ENCODE measurements around the gene PPIE. TPM values are rescaled to one million over a fixed set of nuclear protein-coding genes. Genes with fewer than 3 reads are reported as not detected.
A peak's percentile ranks its signal among the peaks of the same experiment; 100 is the strongest.
"Not testable (repeated sequence)": the region's sequence is repeated elsewhere in the genome, so short reads cannot be mapped to it uniquely, and the experiment has no call there.

Gene PPIE
- total RNA-seq, 5 donors from 2014 or later (not counting 1 experiment from before 2014, with no cell fraction given) = 50.8 to 72.6 (median 58.7) TPM

GRCh38 chr1:39782685-39783084 is 44.0 kb downstream of the PPIE start:
- ATAC-seq (replicated peaks in 1 of 4); H3K27ac ChIP-seq (ENCODE audit: low read length); CTCF ChIA-PET; H3K36me3 Mint-ChIP-seq; H3K4me3 ChIP-seq (ENCODE audit: control insufficient read depth in 1 of 2, extremely low read depth in 1 of 2, low read length in 1 of 2); H3K4me3 Mint-ChIP-seq; POLR2A ChIA-PET; H3K9me3 Mint-ChIP-seq; H3K4me1 Mint-ChIP-seq; H3K36me3 ChIP-seq (ENCODE audit: control insufficient read depth in 2 of 2, extremely low read depth in 1 of 2, insufficient read depth in 1 of 2, low read length in 1 of 2); H3K27ac Mint-ChIP-seq; DNase-seq; H3K4me1 ChIP-seq (ENCODE audit: control insufficient read depth in 1 of 2, extremely low read depth in 1 of 2, insufficient read depth in 2 of 2, low read length in 2 of 2); H3K9me3 ChIP-seq; H3K27me3 ChIP-seq (replicated peaks in 1 of 2; ENCODE audit: control insufficient read depth in 2 of 2, extremely low read depth in 1 of 2, insufficient read depth in 2 of 2, low read length in 1 of 2): not testable (repeated sequence)
- H3K27me3 Mint-ChIP-seq = peaks cover 7 to 10% of the 10 kb centered on the region in 2 donors
- 96% methylated on average over 6 of the region's 10 CpGs for WGBS (ENCODE audit: insufficient coverage)

- DNase-seq; H3K9me3 Mint-ChIP-seq; H3K36me3 ChIP-seq (ENCODE audit: control insufficient read depth in 2 of 2, extremely low read depth in 1 of 2, insufficient read depth in 1 of 2, low read length in 1 of 2); H3K4me3 ChIP-seq (ENCODE audit: control insufficient read depth in 1 of 2, extremely low read depth in 1 of 2, low read length in 1 of 2); CTCF ChIA-PET; H3K4me1 Mint-ChIP-seq; H3K9me3 ChIP-seq; POLR2A ChIA-PET; ATAC-seq (replicated peaks in 1 of 4); H3K36me3 Mint-ChIP-seq; H3K27ac ChIP-seq (ENCODE audit: low read length): not testable (repeated sequence)
- Histone ChIP-seq H3K27me3 (replicated peaks in 1 of 2; ENCODE audit: control insufficient read depth in 2 of 2, extremely low read depth in 1 of 2, insufficient read depth in 2 of 2, low read length in 1 of 2) (peaks cover 8 to 20% of the 10 kb centered on the region in 2 experiments), H3K4me1 (ENCODE audit: control insufficient read depth in 1 of 2, extremely low read depth in 1 of 2, insufficient read depth in 2 of 2, low read length in 2 of 2) (peaks cover 0 to 10% of the 10 kb centered on the region in 2 experiments)
- H3K27ac Mint-ChIP-seq = peak overlapping the region in 1 of 2 donors; percentile 27
- peak overlapping the region; percentile 49 to 59 (median 59) for H3K4me3 Mint-ChIP-seq
- 100% methylated on average over 3 of the region's 12 CpGs for WGBS (ENCODE audit: insufficient coverage)
- peaks cover 14 to 20% of the 10 kb centered on the region in 2 donors for H3K27me3 Mint-ChIP-seq
These were observed 47.8 kb downstream of the PPIE start for GRCh38 chr1:39786303-39787107.

DNA sequence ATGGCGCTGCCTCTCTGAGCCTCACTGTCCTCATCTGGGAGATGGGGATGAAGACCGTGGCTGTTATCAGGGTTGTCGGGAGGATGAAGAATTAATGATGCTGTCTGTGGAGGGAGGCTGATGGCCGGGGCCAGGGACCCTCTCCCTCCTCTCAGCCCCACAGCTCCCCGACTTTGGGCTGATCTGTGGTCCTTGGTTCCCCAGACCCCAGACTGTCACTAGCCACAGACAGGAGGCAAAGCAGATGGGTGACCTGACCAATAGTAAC is 48.4 kb downstream of the PPIE start:
- POLR2A ChIA-PET; ATAC-seq (replicated peaks in 1 of 4): not testable (repeated sequence)

GRCh38 chr1:39787468-39787867 is 48.8 kb downstream of the PPIE start:
- POLR2A ChIA-PET = no interaction called here
- CTCF ChIA-PET = interaction anchor here in 1 of 2 donors (0.6 kb wide), 1 partner anchor 534 kb away, joined by 4 read pairs; no protein-coding TSS in a partner anchor
- Histone ChIP-seq H3K27me3 (replicated peaks in 1 of 2; ENCODE audit: control insufficient read depth in 2 of 2, extremely low read depth in 1 of 2, insufficient read depth in 2 of 2, low read length in 1 of 2) (peaks cover 11 to 20% of the 10 kb centered on the region in 2 experiments), H3K36me3 (ENCODE audit: control insufficient read depth in 2 of 2, extremely low read depth in 1 of 2, insufficient read depth in 1 of 2, low read length in 1 of 2) (no peaks in the 10 kb centered on the region), H3K4me1 (ENCODE audit: control insufficient read depth in 1 of 2, extremely low read depth in 1 of 2, insufficient read depth in 2 of 2, low read length in 2 of 2) (peaks cover 0 to 10% of the 10 kb centered on the region in 2 experiments), H3K4me3 (ENCODE audit: control insufficient read depth in 1 of 2, extremely low read depth in 1 of 2, low read length in 1 of 2) (no peak overlapping the region), H3K9me3 (no peaks in the 10 kb centered on the region), H3K27ac (ENCODE audit: low read length) (no peak overlapping the region)
- H3K36me3 Mint-ChIP-seq = no peaks in the 10 kb centered on the region
- no peaks in the 10 kb centered on the region for H3K9me3 Mint-ChIP-seq
- H3K27me3 Mint-ChIP-seq = peaks cover 16 to 23% of the 10 kb centered on the region in 2 donors
- ATAC-seq (replicated peaks in 1 of 4) (no peak), DNase-seq (no peak)
- H3K4me1 Mint-ChIP-seq = peaks cover 6 to 9% (median 8%) of the 10 kb centered on the region in 3 donors
- no peak overlapping the region for H3K27ac Mint-ChIP-seq
- 87% methylated on average over 3 of the region's 11 CpGs for WGBS (ENCODE audit: insufficient coverage)
- H3K4me3 Mint-ChIP-seq = peak overlapping the region; percentile 49 to 59 (median 59)

More for the DNA sequence above, 48.4 kb downstream of the PPIE start:
- H3K9me3 ChIP-seq; H3K36me3 ChIP-seq (ENCODE audit: control insufficient read depth in 2 of 2, extremely low read depth in 1 of 2, insufficient read depth in 1 of 2, low read length in 1 of 2); H3K36me3 Mint-ChIP-seq; H3K27ac ChIP-seq (ENCODE audit: low read length); H3K9me3 Mint-ChIP-seq; H3K4me3 ChIP-seq (ENCODE audit: control insufficient read depth in 1 of 2, extremely low read depth in 1 of 2, low read length in 1 of 2); DNase-seq; CTCF ChIA-PET; H3K4me1 Mint-ChIP-seq: not testable (repeated sequence)
- Mint-ChIP-seq H3K27ac (peak overlapping the region in 1 of 2 donors; percentile 27), H3K27me3 (peaks cover 15 to 21% of the 10 kb centered on the region in 2 donors), H3K4me3 (peak overlapping the region; percentile 49 to 59 (median 59))
- peaks cover 11 to 20% of the 10 kb centered on the region in 2 experiments for H3K27me3 ChIP-seq (replicated peaks in 1 of 2; ENCODE audit: control insufficient read depth in 2 of 2, extremely low read depth in 1 of 2, insufficient read depth in 2 of 2, low read length in 1 of 2)
- no CpG with 5 or more reads among the region's 5 CpGs for WGBS (ENCODE audit: insufficient coverage)
- H3K4me1 ChIP-seq (ENCODE audit: control insufficient read depth in 1 of 2, extremely low read depth in 1 of 2, insufficient read depth in 2 of 2, low read length in 2 of 2) = peaks cover 0 to 10% of the 10 kb centered on the region in 2 experiments

DNA sequence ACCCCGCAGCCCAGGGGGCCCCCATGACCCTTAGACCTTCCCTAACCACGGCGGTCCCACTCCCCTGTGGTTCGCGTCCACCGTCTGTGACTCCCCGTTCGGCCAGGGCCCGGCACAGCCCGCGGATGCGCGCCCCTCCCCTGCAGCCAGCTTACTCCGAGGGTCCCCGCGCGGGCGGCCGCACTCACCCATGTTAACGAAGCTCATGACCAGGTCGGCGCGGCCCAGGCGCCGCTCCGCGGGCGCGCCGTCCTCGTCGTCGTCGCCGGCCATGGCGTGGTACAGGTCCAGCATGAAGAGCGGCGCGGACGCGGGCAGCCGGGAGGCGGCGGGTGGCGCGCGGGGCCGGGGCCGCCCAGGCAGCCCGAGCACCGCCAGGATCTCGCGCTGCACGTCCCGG is 49.3 kb downstream of the PPIE start:
- H3K36me3 ChIP-seq (ENCODE audit: control insufficient read depth in 2 of 2, extremely low read depth in 1 of 2, insufficient read depth in 1 of 2, low read length in 1 of 2); H3K4me3 ChIP-seq (ENCODE audit: control insufficient read depth in 1 of 2, extremely low read depth in 1 of 2, low read length in 1 of 2); H3K36me3 Mint-ChIP-seq; H3K27ac Mint-ChIP-seq; H3K9me3 ChIP-seq; DNase-seq; H3K27ac ChIP-seq (ENCODE audit: low read length); ATAC-seq (replicated peaks in 1 of 4); POLR2A ChIA-PET; H3K9me3 Mint-ChIP-seq: not testable (repeated sequence)
- peaks cover 11 to 20% of the 10 kb centered on the region in 2 experiments for H3K27me3 ChIP-seq (replicated peaks in 1 of 2; ENCODE audit: control insufficient read depth in 2 of 2, extremely low read depth in 1 of 2, insufficient read depth in 2 of 2, low read length in 1 of 2)
- H3K4me1 Mint-ChIP-seq = peaks cover 10 to 14% (median 12%) of the 10 kb centered on the region in 3 donors
- H3K4me1 ChIP-seq (ENCODE audit: control insufficient read depth in 1 of 2, extremely low read depth in 1 of 2, insufficient read depth in 2 of 2, low read length in 2 of 2) = peaks cover 0 to 10% of the 10 kb centered on the region in 2 experiments
- WGBS (ENCODE audit: insufficient coverage) = 16% methylated on average over 48 of the region's 55 CpGs
- H3K27me3 Mint-ChIP-seq = peaks cover 21 to 28% of the 10 kb centered on the region in 2 donors
- H3K4me3 Mint-ChIP-seq = peak overlapping the region; percentile 28 to 59 (median 49)
- CTCF ChIA-PET = interaction anchor here in 1 of 2 donors (0.6 kb wide), 1 partner anchor 534 kb away, joined by 4 read pairs; no protein-coding TSS in a partner anchor

GRCh38 chr1:39788426-39788757 is 49.7 kb downstream of the PPIE start:
- 5% methylated on average over 38 of the region's 51 CpGs for WGBS (ENCODE audit: insufficient coverage)
- Histone ChIP-seq H3K4me3 (ENCODE audit: control insufficient read depth in 1 of 2, extremely low read depth in 1 of 2, low read length in 1 of 2) (peak overlapping the region in 1 of 2 donors; percentile 32), H3K9me3 (no peaks in the 10 kb centered on the region), H3K36me3 (ENCODE audit: control insufficient read depth in 2 of 2, extremely low read depth in 1 of 2, insufficient read depth in 1 of 2, low read length in 1 of 2) (no peaks in the 10 kb centered on the region), H3K4me1 (ENCODE audit: control insufficient read depth in 1 of 2, extremely low read depth in 1 of 2, insufficient read depth in 2 of 2, low read length in 2 of 2) (peaks cover 0 to 10% of the 10 kb centered on the region in 2 experiments), H3K27ac (ENCODE audit: low read length) (no peak overlapping the region), H3K27me3 (replicated peaks in 1 of 2; ENCODE audit: control insufficient read depth in 2 of 2, extremely low read depth in 1 of 2, insufficient read depth in 2 of 2, low read length in 1 of 2) (peaks cover 11 to 20% of the 10 kb centered on the region in 2 experiments)
- Mint-ChIP-seq H3K4me3 (no peak overlapping the region), H3K27me3 (peaks cover 21 to 29% of the 10 kb centered on the region in 2 donors), H3K9me3 (no peaks in the 10 kb centered on the region), H3K36me3 (no peaks in the 10 kb centered on the region), H3K4me1 (peaks cover 10 to 15% (median 12%) of the 10 kb centered on the region in 3 donors), H3K27ac (no peak overlapping the region)
- ATAC-seq (replicated peaks in 1 of 4) (peak; percentile 20 to 36 (median 26)), DNase-seq (peak in 1 of 35 experiments; percentile 25)
- POLR2A ChIA-PET = no interaction called here
- CTCF ChIA-PET = no interaction called here

Data from T-cell (primary cell).